HEK293 (cell line): Measurements from ENCODE around the gene NELL1.

ENCODE experiments used
- CTCF ChIA-PET: fragments of 350-600 bp; formaldehyde crosslinking; extraction: SDS; loops from one replicate; lab custom pipeline; 2021; ENCODE audit warnings: antibody characterized with exemption; lab: Yijun Ruan, JAX
- POLR2A ChIA-PET: fragments of 300-600 bp; formaldehyde crosslinking; extraction: SDS; loops from one replicate; lab custom pipeline; 2020; ENCODE audit warnings: antibody characterized with exemption, inconsistent platforms; lab: Yijun Ruan, JAX
- H3K27ac ChIP-seq: fragments of 200-500 bp; sonication (Bioruptor generic); 2 replicates; pipeline ENCODE4 v1.5.1; 2014; ENCODE audit warnings: low read depth, low read length, control low read depth, inconsistent platforms; ENCODE audit errors: extremely low read depth
- H3K36me3 ChIP-seq, 2 experiments: fragments of 200-500 bp in 1 of 2; sonication (Bioruptor generic) in 1 of 2; 1 replicate in 1 of 2; 2 replicates in 1 of 2; pipeline ENCODE4 v1.5.1; 2014 to 2017; ENCODE audit warnings: inconsistent platforms in 2 of 2, low read length in 2 of 2; ENCODE audit not compliant: control insufficient read depth in 2 of 2, insufficient read depth in 1 of 2
- H3K4me1 ChIP-seq: fragments of 200-500 bp; sonication (Bioruptor generic); 2 replicates; pipeline ENCODE4 v1.5.1; 2014; ENCODE audit warnings: mild to moderate bottlenecking, low read length, inconsistent platforms; ENCODE audit not compliant: control insufficient read depth, insufficient read depth
- H3K4me3 ChIP-seq: 2 replicates; pipeline ENCODE4 v1.5.1; 2011; ENCODE audit warnings: low read depth, mild to moderate bottlenecking, control low read depth, low read length, moderate library complexity
- H3K9me3 ChIP-seq: fragments of 200-500 bp; sonication (Bioruptor generic); 2 replicates; pipeline ENCODE4 v1.5.1; 2014; ENCODE audit warnings: low read depth, low read length, inconsistent platforms; ENCODE audit not compliant: control insufficient read depth, insufficient read depth
- CTCF ChIP-seq: fragments of 450-650 bp; formaldehyde crosslinking; IDR thresholded peaks from 2 replicates; pipeline ENCODE4 v1.5.1; 2016; ENCODE audit warnings: missing biosample characterization, missing genetic modification characterization
- FEZF1 ChIP-seq: fragments of 450-650 bp; formaldehyde crosslinking; IDR thresholded peaks from 2 replicates; pipeline ENCODE4 v1.5.1; 2016; ENCODE audit warnings: missing biosample characterization, missing genetic modification characterization
- PBX3 ChIP-seq: sonication (generic); formaldehyde crosslinking; IDR thresholded peaks from 2 replicates; pipeline ENCODE4 v1.8.1; 2022; ENCODE audit warnings: mild to moderate bottlenecking, moderate library complexity, missing genetic modification reagents
- SP2 ChIP-seq: fragments of 450-650 bp; formaldehyde crosslinking; IDR thresholded peaks from 2 replicates; pipeline ENCODE4 v1.5.1; 2016; ENCODE audit warnings: missing biosample characterization, missing genetic modification characterization
- YY2 ChIP-seq: fragments of 450-650 bp; formaldehyde crosslinking; IDR thresholded peaks from 2 replicates; pipeline ENCODE4 v1.5.1; 2016; ENCODE audit warnings: missing biosample characterization, missing genetic modification characterization
- ZBTB17 ChIP-seq: fragments of 450-650 bp; formaldehyde crosslinking; IDR thresholded peaks from 2 replicates; pipeline ENCODE4 v1.5.1; 2016; ENCODE audit warnings: missing biosample characterization, missing genetic modification characterization
- ZBTB20 ChIP-seq: fragments of 450-650 bp; formaldehyde crosslinking; IDR thresholded peaks from 2 replicates; pipeline ENCODE4 v1.5.1; 2016; ENCODE audit warnings: missing biosample characterization, missing genetic modification characterization
- ZBTB26 ChIP-seq: fragments of 450-650 bp; formaldehyde crosslinking; optimal IDR thresholded peaks from 2 replicates; pipeline ENCODE3; 2016; ENCODE audit warnings: missing biosample characterization, mild to moderate bottlenecking, missing genetic modification characterization
- ZNF155 ChIP-seq: fragments of 450-650 bp; formaldehyde crosslinking; IDR thresholded peaks from 2 replicates; pipeline ENCODE4 v1.5.1; 2016; ENCODE audit warnings: missing biosample characterization, missing genetic modification characterization
- ZNF157 ChIP-seq: fragments of 450-650 bp; formaldehyde crosslinking; IDR thresholded peaks from 2 replicates; pipeline ENCODE4 v1.5.1; 2016; ENCODE audit warnings: missing biosample characterization, missing genetic modification characterization
- ZNF18 ChIP-seq: fragments of 450-650 bp; formaldehyde crosslinking; IDR thresholded peaks from 2 replicates; pipeline ENCODE4 v1.5.1; 2016; ENCODE audit warnings: missing biosample characterization, missing genetic modification characterization
- ZNF223 ChIP-seq: fragments of 450-650 bp; formaldehyde crosslinking; IDR thresholded peaks from 2 replicates; pipeline ENCODE4 v1.5.1; 2016; ENCODE audit warnings: missing biosample characterization, missing genetic modification characterization
- ZNF239 ChIP-seq: fragments of 450-650 bp; formaldehyde crosslinking; IDR thresholded peaks from 2 replicates; pipeline ENCODE4 v1.5.1; 2016; ENCODE audit warnings: missing biosample characterization, missing genetic modification characterization
- ZNF24 ChIP-seq: fragments of 450-650 bp; formaldehyde crosslinking; IDR thresholded peaks from 2 replicates; pipeline ENCODE4 v1.5.1; 2016; ENCODE audit warnings: missing biosample characterization, missing genetic modification characterization
- ZNF266 ChIP-seq: fragments of 450-650 bp; formaldehyde crosslinking; IDR thresholded peaks from 2 replicates; pipeline ENCODE4 v1.5.1; 2016; ENCODE audit warnings: missing biosample characterization, missing genetic modification characterization, low read depth
- ZNF274 ChIP-seq, 2 experiments: fragments of 200-500 bp in 1 of 2; fragments of 450-650 bp in 1 of 2; sonication (Bioruptor generic) in 1 of 2; formaldehyde crosslinking in 1 of 2; IDR thresholded peaks; 2 replicates each; pipeline versions ENCODE4 v1.5.1 to v1.6.1; 2014 to 2016; ENCODE audit warnings: borderline replicate concordance in 1 of 2, inconsistent platforms in 1 of 2, low read length in 1 of 2, missing biosample characterization in 1 of 2, missing genetic modification characterization in 1 of 2
- ZNF514 ChIP-seq: fragments of 450-650 bp; formaldehyde crosslinking; IDR thresholded peaks from 2 replicates; pipeline ENCODE4 v1.5.1; 2016; ENCODE audit warnings: missing biosample characterization, missing genetic modification characterization
- ZNF518A ChIP-seq: fragments of 450-650 bp; formaldehyde crosslinking; conservative IDR thresholded peaks from 2 replicates; pipeline ENCODE4 v1.5.1; 2016; ENCODE audit warnings: low read depth, missing biosample characterization, missing genetic modification characterization
- ZNF521 ChIP-seq: fragments of 450-650 bp; formaldehyde crosslinking; IDR thresholded peaks from 2 replicates; pipeline ENCODE4 v1.5.1; 2017; ENCODE audit warnings: missing biosample characterization, mild to moderate bottlenecking, missing genetic modification characterization
- ZNF544 ChIP-seq: fragments of 450-650 bp; formaldehyde crosslinking; IDR thresholded peaks from 2 replicates; pipeline ENCODE4 v1.5.0; 2017; ENCODE audit warnings: missing biosample characterization, missing genetic modification characterization
- ZNF555 ChIP-seq: fragments of 450-650 bp; formaldehyde crosslinking; conservative IDR thresholded peaks from 2 replicates; pipeline ENCODE4 v1.5.1; 2017; ENCODE audit warnings: missing biosample characterization, mild to moderate bottlenecking, missing genetic modification characterization, inconsistent platforms
- ZNF558 ChIP-seq: fragments of 450-650 bp; formaldehyde crosslinking; IDR thresholded peaks from 2 replicates; pipeline ENCODE4 v1.5.1; 2016; ENCODE audit warnings: missing biosample characterization, missing genetic modification characterization
- ZNF610 ChIP-seq: fragments of 450-650 bp; formaldehyde crosslinking; IDR thresholded peaks from 2 replicates; pipeline ENCODE4 v1.5.1; 2016; ENCODE audit warnings: missing biosample characterization, missing genetic modification characterization, borderline replicate concordance
- ZNF621 ChIP-seq: fragments of 450-650 bp; formaldehyde crosslinking; IDR thresholded peaks from 2 replicates; pipeline ENCODE4 v1.5.1; 2017; ENCODE audit warnings: missing biosample characterization, missing genetic modification characterization
- ZNF701 ChIP-seq: fragments of 450-650 bp; formaldehyde crosslinking; IDR thresholded peaks from 2 replicates; pipeline ENCODE4 v1.5.1; 2016; ENCODE audit warnings: missing biosample characterization, missing genetic modification characterization
- ZSCAN16 ChIP-seq: fragments of 450-650 bp; formaldehyde crosslinking; IDR thresholded peaks from 2 replicates; pipeline ENCODE4 v1.5.1; 2016; ENCODE audit warnings: missing biosample characterization, missing genetic modification characterization

Gene NELL1

GRCh38 chr11:21301981-21302380 lies 632.6 kb downstream of the NELL1 start:
- H3K4me3 ChIP-seq = no peak overlapping the region
- ChIA-PET POLR2A (no interaction called here), CTCF (no interaction called here)
- TF ChIP-seq PBX3 (CRISPR knock-in tag) = no peak
- TF ChIP-seq ZNF610 (tag by site-specific recombination) = no peak
- no peak for TF ChIP-seq SP2
- no peak for TF ChIP-seq ZNF274 (IDR thresholded peaks at IDR 0.05; ENCODE audit: low read length)
- TF ChIP-seq ZNF274 (tag by site-specific recombination; IDR thresholded peaks at IDR 0.05; ENCODE audit: borderline replicate concordance) = no peak
- TF ChIP-seq ZNF18 (tag by site-specific recombination) = no peak
- no peak for TF ChIP-seq ZNF518A (tag by site-specific recombination)
- no peak for TF ChIP-seq ZNF155
- TF ChIP-seq ZNF24 (tag by site-specific recombination) = no peak
- no peak for TF ChIP-seq FEZF1 (tag by site-specific recombination)
- no peak for TF ChIP-seq ZNF514 (tag by site-specific recombination)
- TF ChIP-seq ZBTB17 (tag by site-specific recombination) = no peak
- TF ChIP-seq ZNF555 (tag by site-specific recombination) = no peak
- TF ChIP-seq ZNF701 (tag by site-specific recombination) = no peak
- no peak for TF ChIP-seq ZNF521 (tag by site-specific recombination)
- no peak for TF ChIP-seq ZBTB20 (tag by site-specific recombination)
- no peak for TF ChIP-seq YY2 (tag by site-specific recombination)
- TF ChIP-seq ZNF544 = no peak
- no peak for TF ChIP-seq ZNF621 (tag by site-specific recombination)
- TF ChIP-seq, all 188 proteins: peak for 0
- H3K4me1 ChIP-seq = no peaks in the 10 kb centered on the region
- H3K36me3 ChIP-seq = no peaks in the 10 kb centered on the region
- no peaks in the 10 kb centered on the region for H3K9me3 ChIP-seq
- no peak overlapping the region for H3K27ac ChIP-seq

GRCh38 chr11:21306739-21307358 lies 637.5 kb downstream of the NELL1 start:
- Histone ChIP-seq H3K4me3 (no peak overlapping the region), H3K9me3 (no peaks in the 10 kb centered on the region), H3K4me1 (no peaks in the 10 kb centered on the region), H3K27ac (no peak overlapping the region), H3K36me3 (no peaks in the 10 kb centered on the region)
- POLR2A ChIA-PET = no interaction called here
- CTCF ChIA-PET = interaction anchor here (0.5 kb wide), 1 partner anchor 413 kb away, joined by 3 read pairs; no protein-coding TSS in a partner anchor
- no peak for TF ChIP-seq ZNF157 (tag by site-specific recombination)
- no peak for TF ChIP-seq ZNF223 (tag by site-specific recombination)
- no peak for TF ChIP-seq ZNF514 (tag by site-specific recombination)
- TF ChIP-seq ZNF239 (tag by site-specific recombination) = no peak
- TF ChIP-seq CTCF = no peak
- TF ChIP-seq ZBTB26 = no peak
- no peak for TF ChIP-seq ZNF558 (tag by site-specific recombination)
- no peak for TF ChIP-seq ZSCAN16
- no peak for TF ChIP-seq ZNF266 (tag by site-specific recombination)
